Measurements from ENCODE around the gene CAST.

The CAST gene

DNA sequence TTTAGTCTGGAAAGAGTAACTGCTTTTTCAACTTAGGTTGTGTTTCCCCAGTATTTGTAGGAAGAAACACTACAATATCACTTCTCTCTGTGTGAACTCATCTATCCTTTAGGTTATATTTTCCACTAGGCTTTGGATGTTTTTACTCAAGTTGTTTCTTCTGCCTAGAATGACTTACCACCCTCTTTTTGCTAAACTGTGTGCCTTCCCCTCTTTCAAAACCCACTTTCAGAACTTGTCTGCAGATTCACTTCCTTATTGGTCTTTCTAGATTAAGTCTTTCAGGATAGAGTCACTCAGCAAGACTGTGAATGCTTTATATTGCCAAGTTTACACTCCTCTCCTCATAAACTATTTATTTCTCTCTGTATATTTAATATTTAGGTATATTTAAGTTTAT, 14.2 kb upstream of the CAST start:
- no peaks in the 10 kb centered on the region for H3F3A ChIP-seq (ENCODE audit: insufficient read depth, low read length)
- H3K79me2 ChIP-seq (ENCODE audit: insufficient read depth, low read length) = no peaks in the 10 kb centered on the region
- no peaks in the 10 kb centered on the region for H3K27me3 ChIP-seq (ENCODE audit: insufficient read depth, low read length)
- H3K9ac ChIP-seq (ENCODE audit: low read length) = no peak overlapping the region
- TF ChIP-seq, protein P1, sequence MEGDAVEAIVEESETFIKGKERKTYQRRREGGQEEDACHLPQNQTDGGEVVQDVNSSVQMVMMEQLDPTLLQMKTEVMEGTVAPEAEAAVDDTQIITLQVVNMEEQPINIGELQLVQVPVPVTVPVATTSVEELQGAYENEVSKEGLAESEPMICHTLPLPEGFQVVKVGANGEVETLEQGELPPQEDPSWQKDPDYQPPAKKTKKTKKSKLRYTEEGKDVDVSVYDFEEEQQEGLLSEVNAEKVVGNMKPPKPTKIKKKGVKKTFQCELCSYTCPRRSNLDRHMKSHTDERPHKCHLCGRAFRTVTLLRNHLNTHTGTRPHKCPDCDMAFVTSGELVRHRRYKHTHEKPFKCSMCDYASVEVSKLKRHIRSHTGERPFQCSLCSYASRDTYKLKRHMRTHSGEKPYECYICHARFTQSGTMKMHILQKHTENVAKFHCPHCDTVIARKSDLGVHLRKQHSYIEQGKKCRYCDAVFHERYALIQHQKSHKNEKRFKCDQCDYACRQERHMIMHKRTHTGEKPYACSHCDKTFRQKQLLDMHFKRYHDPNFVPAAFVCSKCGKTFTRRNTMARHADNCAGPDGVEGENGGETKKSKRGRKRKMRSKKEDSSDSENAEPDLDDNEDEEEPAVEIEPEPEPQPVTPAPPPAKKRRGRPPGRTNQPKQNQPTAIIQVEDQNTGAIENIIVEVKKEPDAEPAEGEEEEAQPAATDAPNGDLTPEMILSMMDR (IDR thresholded peaks at IDR 0.05; ENCODE audit: low read length) = no peak
- TF ChIP-seq EZH2 (IDR thresholded peaks at IDR 0.05; ENCODE audit: borderline replicate concordance, low read length) = no peak
- H3K27ac ChIP-seq (ENCODE audit: low read depth, low read length, poor library complexity, severe bottlenecking) = no peak overlapping the region
- H2AFZ ChIP-seq (ENCODE audit: low read length) = no peak overlapping the region
- H3K4me2 ChIP-seq (ENCODE audit: low read length) = no peak overlapping the region
- H4K20me1 ChIP-seq (ENCODE audit: insufficient read depth, low read length) = no peaks in the 10 kb centered on the region
- no peaks in the 10 kb centered on the region for H3K9me2 ChIP-seq (ENCODE audit: low read depth, low read length)
- no peaks in the 10 kb centered on the region for H3K9me3 ChIP-seq (ENCODE audit: low read length)
- no peaks in the 10 kb centered on the region for H3K4me1 ChIP-seq (ENCODE audit: insufficient read depth, low read length, severe bottlenecking)
- no peaks in the 10 kb centered on the region for H3K36me3 ChIP-seq (ENCODE audit: insufficient read depth, low read length)
- no peak overlapping the region for H3K4me3 ChIP-seq (ENCODE audit: low read depth, low read length, poor library complexity, severe bottlenecking)

GRCh38 chr5:96648593-96648992, 13.6 kb upstream of the CAST start:
- Histone ChIP-seq H3K4me3 (ENCODE audit: low read depth, low read length, poor library complexity, severe bottlenecking) (no peak overlapping the region), H3K4me2 (ENCODE audit: low read length) (no peak overlapping the region), H4K20me1 (ENCODE audit: insufficient read depth, low read length) (no peaks in the 10 kb centered on the region), H2AFZ (ENCODE audit: low read length) (no peak overlapping the region), H3F3A (ENCODE audit: insufficient read depth, low read length) (no peaks in the 10 kb centered on the region), H3K79me2 (ENCODE audit: insufficient read depth, low read length) (no peaks in the 10 kb centered on the region), H3K27me3 (ENCODE audit: insufficient read depth, low read length) (no peaks in the 10 kb centered on the region), H3K27ac (ENCODE audit: low read depth, low read length, poor library complexity, severe bottlenecking) (no peak overlapping the region), H3K4me1 (ENCODE audit: insufficient read depth, low read length, severe bottlenecking) (no peaks in the 10 kb centered on the region), H3K36me3 (ENCODE audit: insufficient read depth, low read length) (no peaks in the 10 kb centered on the region), H3K9me3 (ENCODE audit: low read length) (no peaks in the 10 kb centered on the region), H3K9me2 (ENCODE audit: low read depth, low read length) (no peaks in the 10 kb centered on the region), H3K9ac (ENCODE audit: low read length) (no peak overlapping the region)
- no peak for TF ChIP-seq EZH2 (IDR thresholded peaks at IDR 0.05; ENCODE audit: borderline replicate concordance, low read length)
- TF ChIP-seq, protein P1 (IDR thresholded peaks at IDR 0.05; ENCODE audit: low read length) = no peak

DNA sequence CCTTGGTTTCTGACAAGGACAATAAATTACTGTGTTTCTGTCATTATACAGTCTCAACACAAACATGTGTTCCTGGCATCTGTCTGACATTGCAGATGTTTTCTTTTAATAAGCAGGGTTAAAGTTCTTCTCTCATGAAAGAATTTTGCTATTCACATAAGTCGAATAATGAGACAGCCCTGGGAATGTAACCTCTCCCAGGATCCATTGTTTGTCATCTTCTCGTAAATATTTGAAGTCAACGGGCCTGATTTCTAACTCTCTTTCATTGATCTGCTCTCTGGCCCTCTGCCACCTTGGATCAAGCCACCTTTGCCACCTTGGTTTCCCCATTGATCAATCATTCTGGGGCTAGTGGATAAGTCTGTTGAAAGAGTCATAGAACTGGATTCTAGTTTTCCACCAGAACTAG, 12.9 kb upstream of the CAST start:
- Histone ChIP-seq H3F3A (ENCODE audit: insufficient read depth, low read length) (no peaks in the 10 kb centered on the region), H3K4me2 (ENCODE audit: low read length) (no peak overlapping the region), H3K36me3 (ENCODE audit: insufficient read depth, low read length) (no peaks in the 10 kb centered on the region), H3K79me2 (ENCODE audit: insufficient read depth, low read length) (no peaks in the 10 kb centered on the region), H2AFZ (ENCODE audit: low read length) (no peak overlapping the region), H3K4me3 (ENCODE audit: low read depth, low read length, poor library complexity, severe bottlenecking) (no peak overlapping the region), H3K9me3 (ENCODE audit: low read length) (no peaks in the 10 kb centered on the region), H3K27me3 (ENCODE audit: insufficient read depth, low read length) (no peaks in the 10 kb centered on the region), H3K9ac (ENCODE audit: low read length) (no peak overlapping the region), H3K9me2 (ENCODE audit: low read depth, low read length) (no peaks in the 10 kb centered on the region), H4K20me1 (ENCODE audit: insufficient read depth, low read length) (no peaks in the 10 kb centered on the region), H3K27ac (ENCODE audit: low read depth, low read length, poor library complexity, severe bottlenecking) (no peak overlapping the region), H3K4me1 (ENCODE audit: insufficient read depth, low read length, severe bottlenecking) (no peaks in the 10 kb centered on the region)
- TF ChIP-seq EZH2 (IDR thresholded peaks at IDR 0.05; ENCODE audit: borderline replicate concordance, low read length) = no peak
- TF ChIP-seq, protein P1 (IDR thresholded peaks at IDR 0.05; ENCODE audit: low read length) = no peak

Data from OCI-LY1 (cell line).